ENCODE measurements around the gene TMEM240. TPM values are rescaled to one million over a fixed set of nuclear protein-coding genes. Genes with fewer than 3 reads are reported as not detected.

Gene TMEM240
- total and polyA plus RNA-seq, 2 of the 8 experiments (the other 6 are each of a cell fraction or from before 2014, with no cell fraction given), result 3.6 to 5.7 TPM

DNA sequence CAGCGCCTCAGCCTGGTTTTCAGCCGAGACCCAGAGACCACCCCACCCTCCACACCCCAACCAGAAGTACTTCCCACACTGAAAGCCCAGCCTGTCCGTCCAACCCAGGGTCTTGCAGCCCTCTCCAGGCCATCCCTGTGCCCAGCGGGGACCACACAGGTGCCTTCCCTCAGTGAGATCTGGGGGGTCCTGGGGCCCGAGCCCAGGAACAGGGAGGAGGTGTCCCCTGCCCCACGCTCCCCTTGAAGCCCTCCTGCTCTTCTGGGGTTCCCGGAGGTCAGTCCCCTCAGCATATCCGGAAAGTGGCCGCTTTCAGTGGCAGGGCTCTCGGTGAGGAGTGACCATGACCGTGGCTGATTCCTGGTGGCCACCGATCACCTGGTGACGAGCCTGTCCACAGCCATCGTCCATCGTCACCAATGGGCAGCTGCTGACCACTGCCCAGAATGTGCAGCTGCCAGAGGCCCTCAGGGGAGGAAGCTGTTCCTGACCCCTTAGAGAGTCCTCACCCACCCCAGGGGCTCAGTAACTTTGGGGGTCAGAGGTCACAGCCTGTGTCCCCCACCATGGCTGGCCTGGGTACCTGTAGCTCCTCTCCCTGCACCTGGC lies 3.4 kb downstream of the TMEM240 start (continued):
- TF ChIP-seq, protein P1, sequence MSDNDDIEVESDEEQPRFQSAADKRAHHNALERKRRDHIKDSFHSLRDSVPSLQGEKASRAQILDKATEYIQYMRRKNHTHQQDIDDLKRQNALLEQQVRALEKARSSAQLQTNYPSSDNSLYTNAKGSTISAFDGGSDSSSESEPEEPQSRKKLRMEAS (IDR thresholded peaks at IDR 0.05), result no peak
- no peak for TF ChIP-seq CBX5 (IDR thresholded peaks at IDR 0.05; ENCODE audit: low read depth, low read length)
- TF ChIP-seq CBX8 (IDR thresholded peaks at IDR 0.05; ENCODE audit: borderline replicate concordance, low read depth, low read length), result no peak
- no peak for TF ChIP-seq TCF12 (IDR thresholded peaks at IDR 0.05; ENCODE audit: low read depth, low read length)
- TF ChIP-seq KDM1A (IDR thresholded peaks at IDR 0.05; ENCODE audit: borderline replicate concordance, low read length), result no peak
- no peak for TF ChIP-seq TBP (IDR thresholded peaks at IDR 0.05; ENCODE audit: low read depth, low read length)
- TF ChIP-seq SUZ12 (IDR thresholded peaks at IDR 0.05; ENCODE audit: low read length), result no peak
- TF ChIP-seq FOSL1 (IDR thresholded peaks at IDR 0.05; ENCODE audit: insufficient read depth, low read depth, low read length), result no peak
- TF ChIP-seq, protein P2, sequence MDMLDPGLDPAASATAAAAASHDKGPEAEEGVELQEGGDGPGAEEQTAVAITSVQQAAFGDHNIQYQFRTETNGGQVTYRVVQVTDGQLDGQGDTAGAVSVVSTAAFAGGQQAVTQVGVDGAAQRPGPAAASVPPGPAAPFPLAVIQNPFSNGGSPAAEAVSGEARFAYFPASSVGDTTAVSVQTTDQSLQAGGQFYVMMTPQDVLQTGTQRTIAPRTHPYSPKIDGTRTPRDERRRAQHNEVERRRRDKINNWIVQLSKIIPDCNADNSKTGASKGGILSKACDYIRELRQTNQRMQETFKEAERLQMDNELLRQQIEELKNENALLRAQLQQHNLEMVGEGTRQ (IDR thresholded peaks at IDR 0.05; ENCODE audit: low read length), result no peak
- no peak for TF ChIP-seq SIX5 (IDR thresholded peaks at IDR 0.05; ENCODE audit: low read depth, low read length)
- no peak for TF ChIP-seq HDAC6 (IDR thresholded peaks at IDR 0.05; ENCODE audit: low read depth, low read length)
